T47D (cell line): Measurements from ENCODE around the gene PRSS53.

Experiments
- DNase-seq, 2 experiments: peaks; one replicate each; pipeline versions ENCODE4 v3.0.0 to v3.0.0-alpha.2; 2011 to 2012; ENCODE audit warnings: low read depth in 1 of 2, low spot score in 1 of 2
- JUND ChIP-seq: IDR thresholded peaks from 2 replicates; pipeline ENCODE4 v1.6.1; 2012; ENCODE audit warnings: low read depth
- in situ Hi-C: cut with HindIII; loops from 2 replicates; pipeline ENCODE4 v1.10.0; 2016; ENCODE audit warnings: low sequenced_read_pairs, low pct_unique_long_range_greater_than_20kb

Gene PRSS53

DNA sequence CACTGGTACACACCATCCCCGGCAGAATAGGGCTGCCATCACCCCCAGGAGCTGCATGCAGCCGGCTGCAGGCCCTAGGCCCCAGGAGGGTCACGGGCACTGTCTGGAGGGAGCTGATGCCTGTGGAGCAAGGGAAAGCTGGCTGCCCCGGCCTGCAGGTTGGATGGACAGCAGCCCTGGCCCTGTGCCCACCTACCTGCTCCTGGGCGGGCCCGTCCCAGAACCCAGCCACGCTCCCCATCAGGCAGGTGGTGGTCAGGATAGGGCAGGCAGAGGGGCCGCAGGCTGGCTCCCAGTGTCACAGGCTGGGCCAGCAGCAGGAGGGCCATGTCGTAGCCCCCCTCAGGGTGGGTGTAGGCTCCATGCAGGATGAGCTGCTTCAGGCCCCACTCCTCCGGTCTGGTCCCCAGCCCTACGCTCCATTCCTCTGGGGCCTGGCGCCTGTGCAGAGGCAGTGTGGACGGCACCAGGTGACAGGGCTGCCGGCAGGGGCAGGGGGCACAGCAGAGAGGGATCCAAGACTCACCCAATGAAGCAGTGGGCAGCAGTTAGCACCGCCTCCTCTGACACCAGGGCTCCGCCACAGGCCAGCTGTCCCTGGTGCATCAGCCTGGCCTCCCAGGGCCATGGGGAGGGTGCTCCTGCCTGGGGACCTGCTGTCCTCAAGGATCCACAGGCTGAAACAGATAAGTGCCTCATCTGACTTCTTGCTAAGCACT, 4.0 kb downstream of the PRSS53 start:
- in situ Hi-C loops, result no loop called here
- TF ChIP-seq JUND, result no peak
- no peak for DNase-seq

DNA sequence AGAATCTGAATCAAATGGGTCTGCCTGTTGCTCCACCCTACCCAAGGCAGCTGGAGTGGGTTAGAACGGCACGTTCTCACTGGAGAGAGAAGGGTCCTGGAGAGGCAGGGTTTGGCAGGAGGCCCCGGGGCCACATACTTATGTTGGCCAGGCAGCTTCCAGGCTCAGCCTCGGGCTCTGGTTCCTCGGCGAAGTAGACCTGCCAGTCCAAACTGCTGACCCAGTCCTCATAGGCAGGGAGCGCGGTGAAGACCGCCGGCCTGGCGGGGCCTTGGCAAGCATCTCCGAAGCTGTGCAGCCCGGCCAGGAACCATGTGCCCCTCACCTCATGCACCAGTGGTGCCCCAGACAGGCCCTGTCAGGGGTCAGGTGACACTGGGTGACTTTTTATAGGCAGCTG, 4.8 kb downstream of the PRSS53 start:
- DNase-seq, result no peak
- in situ Hi-C loops, result no loop called here
- TF ChIP-seq JUND, result no peak

DNA sequence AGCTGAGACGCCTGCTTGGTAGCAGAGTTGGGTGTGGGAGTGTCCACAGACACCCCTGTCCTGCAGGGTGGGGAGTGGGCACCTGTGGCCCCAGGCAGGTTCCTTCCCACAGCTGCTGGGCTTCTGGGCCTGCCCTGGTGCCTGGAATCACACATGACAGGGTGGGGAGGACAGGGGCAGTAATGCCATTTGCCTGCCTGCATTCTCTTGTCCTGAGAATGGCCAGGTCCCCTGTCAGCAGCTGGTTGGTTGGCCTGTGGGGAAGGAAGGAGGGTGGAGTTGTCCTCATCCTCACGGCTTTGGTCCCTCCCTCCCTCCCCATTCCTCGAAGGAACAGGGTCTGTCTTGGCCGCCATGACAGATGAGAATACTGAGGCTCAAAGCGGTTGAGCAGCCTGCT, 5.2 kb downstream of the PRSS53 start:
- in situ Hi-C loops, result no loop called here
- no peak for TF ChIP-seq JUND
- DNase-seq, result no peak

DNA sequence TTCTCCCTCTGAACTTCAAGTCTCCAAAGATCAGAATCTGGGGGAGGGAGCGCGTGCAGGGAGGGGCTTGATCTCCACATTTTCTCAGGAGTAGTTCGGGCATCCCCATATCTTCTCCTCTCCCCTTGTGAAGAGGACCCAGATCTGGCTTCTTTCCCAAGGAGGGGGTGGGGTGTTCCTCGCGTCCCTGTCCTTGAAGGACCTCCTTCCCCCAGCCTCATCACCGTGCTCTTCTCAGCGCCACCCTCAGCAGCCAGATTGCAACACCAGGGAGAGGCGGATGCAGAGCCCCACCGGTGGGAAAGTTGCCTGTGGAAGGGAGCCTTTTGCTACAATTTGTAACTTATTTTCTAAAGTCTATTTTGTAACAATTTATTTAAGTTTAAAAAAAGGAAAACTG, 5.7 kb downstream of the PRSS53 start:
- no peak for TF ChIP-seq JUND
- DNase-seq, result no peak
- in situ Hi-C loops, result no loop called here

DNA sequence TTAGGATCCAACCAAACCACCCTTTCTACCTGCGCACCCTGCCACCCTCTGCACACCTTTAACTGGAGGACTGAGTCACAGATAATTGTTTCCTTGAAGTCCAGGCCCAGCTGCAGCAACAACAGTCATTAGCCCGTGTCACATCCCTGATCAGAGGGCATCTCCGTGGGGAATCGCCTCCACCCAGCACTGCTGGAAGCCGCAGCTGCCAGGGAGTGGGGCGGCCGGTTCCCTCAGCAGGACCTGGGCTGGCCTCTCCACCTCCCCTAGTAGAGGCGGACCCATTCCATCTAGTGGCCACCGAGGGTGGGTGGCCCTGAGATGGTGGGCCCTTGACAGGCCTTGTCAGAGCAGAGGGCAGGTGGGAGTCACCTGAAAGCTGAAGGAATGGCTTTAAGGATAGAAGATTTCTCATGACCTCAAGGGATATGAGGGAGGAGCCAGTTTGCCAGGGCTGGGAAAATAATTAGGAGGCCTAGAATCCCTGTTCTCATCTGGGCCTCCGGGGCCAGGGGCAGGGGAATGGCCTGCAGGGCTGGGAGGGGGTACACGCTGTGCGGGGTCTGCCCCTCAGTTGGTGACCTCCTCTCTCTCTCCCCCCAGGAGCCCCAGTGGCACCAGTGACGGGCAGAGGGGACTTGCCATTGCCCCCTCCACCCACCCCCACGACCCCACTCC, 6.2 kb downstream of the PRSS53 start:
- DNase-seq, result no peak
- no peak for TF ChIP-seq JUND
- in situ Hi-C loops, result no loop called here

DNA sequence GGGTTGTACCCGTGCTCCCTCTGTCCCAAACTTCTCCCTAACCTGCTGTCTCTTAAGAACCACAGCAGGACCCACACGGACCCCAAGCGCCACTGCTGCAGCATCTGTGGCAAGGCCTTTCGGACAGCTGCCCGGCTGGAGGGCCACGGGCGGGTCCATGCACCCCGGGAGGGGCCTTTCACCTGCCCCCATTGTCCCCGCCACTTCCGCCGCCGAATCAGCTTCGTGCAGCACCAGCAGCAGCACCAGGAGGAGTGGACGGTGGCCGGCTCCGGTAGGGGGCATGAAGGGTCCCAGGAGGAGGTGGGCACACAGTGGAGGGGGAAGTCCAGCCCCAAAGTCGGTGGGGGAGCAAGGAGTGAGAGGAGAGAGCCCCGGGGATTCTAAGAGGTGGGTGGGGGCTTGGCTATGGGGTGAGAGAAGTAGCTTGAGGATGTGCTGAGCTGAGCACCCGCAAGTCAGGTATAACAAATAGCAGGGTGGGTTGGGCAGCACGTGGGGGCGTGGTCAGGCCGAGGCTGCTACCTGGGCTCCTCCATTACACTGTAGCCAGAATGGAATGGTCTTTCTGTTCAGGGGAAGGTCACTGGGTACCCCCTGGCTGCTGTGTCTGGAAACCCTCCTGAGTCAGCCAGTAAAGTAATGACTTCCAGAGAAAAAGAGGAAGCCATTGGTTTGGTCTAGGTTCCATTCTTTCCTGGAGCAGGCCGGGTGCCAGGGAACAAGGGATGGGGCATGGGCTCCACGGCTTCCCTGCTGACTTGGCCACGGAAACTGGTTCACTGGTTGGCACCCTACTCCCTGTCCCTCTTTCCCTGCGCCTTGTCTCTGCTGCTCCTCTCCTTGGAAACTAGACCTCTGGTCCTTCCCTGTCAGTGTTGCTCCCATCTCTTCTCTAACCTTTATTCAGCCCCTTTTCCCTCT, 7.1 kb downstream of the PRSS53 start:
- in situ Hi-C loops, result no loop called here
- no peak for TF ChIP-seq JUND
- DNase-seq, result no peak

DNA sequence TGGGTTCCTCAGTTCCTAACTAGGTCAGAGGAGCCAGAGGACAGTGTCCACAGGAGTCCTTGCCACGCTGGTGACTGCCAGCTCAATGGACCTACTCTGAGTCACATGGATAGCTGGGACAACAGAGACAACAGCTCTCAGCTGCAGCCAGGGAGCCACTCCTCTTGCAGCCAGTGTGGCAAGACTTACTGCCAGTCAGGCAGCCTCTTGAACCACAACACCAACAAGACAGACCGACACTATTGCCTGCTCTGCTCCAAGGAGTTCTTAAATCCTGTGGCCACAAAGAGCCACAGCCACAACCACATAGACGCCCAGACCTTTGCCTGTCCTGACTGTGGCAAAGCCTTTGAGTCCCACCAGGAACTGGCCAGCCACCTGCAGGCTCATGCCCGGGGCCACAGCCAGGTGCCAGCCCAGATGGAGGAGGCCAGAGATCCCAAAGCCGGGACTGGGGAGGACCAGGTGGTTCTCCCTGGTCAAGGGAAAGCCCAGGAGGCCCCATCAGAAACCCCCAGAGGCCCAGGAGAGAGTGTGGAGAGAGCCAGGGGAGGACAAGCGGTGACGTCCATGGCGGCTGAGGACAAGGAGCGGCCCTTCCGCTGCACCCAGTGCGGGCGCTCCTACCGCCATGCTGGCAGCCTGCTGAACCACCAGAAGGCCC, 7.9 kb downstream of the PRSS53 start:
- TF ChIP-seq JUND, result no peak
- no peak for DNase-seq
- in situ Hi-C loops, result no loop called here

DNA sequence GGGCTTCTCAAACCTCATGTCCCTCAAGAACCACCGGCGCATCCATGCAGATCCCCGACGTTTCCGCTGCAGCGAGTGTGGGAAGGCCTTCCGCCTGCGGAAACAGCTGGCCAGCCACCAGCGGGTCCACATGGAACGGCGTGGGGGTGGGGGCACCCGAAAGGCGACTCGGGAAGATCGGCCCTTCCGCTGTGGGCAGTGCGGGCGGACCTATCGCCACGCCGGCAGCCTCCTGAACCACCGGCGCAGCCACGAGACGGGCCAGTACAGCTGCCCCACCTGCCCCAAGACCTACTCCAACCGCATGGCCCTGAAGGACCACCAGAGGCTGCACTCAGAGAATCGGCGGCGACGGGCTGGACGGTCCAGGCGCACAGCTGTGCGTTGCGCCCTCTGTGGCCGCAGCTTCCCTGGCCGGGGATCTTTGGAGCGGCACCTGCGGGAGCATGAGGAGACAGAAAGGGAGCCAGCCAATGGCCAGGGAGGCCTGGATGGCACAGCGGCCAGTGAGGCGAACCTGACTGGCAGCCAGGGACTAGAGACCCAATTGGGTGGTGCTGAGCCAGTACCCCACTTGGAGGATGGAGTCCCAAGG, 8.6 kb downstream of the PRSS53 start:
- in situ Hi-C loops, result no loop called here
- DNase-seq, result no peak
- TF ChIP-seq JUND, result no peak

DNA sequence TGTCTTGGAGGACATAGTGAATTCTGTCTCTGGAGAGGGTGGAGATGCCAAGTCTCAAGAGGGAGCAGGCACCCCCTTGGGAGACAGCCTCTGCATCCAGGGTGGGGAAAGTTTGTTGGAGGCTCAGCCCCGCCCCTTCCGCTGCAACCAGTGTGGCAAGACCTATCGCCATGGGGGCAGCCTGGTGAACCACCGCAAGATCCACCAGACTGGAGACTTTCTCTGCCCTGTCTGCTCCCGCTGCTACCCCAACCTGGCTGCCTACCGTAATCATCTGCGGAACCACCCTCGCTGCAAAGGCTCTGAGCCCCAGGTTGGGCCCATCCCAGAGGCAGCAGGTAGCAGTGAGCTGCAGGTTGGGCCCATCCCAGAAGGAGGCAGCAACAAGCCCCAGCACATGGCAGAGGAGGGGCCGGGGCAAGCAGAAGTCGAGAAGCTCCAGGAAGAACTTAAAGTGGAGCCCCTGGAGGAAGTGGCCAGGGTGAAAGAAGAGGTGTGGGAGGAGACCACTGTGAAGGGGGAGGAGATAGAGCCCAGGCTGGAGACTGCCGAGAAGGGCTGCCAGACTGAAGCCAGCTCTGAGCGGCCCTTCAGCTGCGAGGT, 9.3 kb downstream of the PRSS53 start:
- TF ChIP-seq JUND, result no peak
- in situ Hi-C loops, result no loop called here
- DNase-seq, result no peak

DNA sequence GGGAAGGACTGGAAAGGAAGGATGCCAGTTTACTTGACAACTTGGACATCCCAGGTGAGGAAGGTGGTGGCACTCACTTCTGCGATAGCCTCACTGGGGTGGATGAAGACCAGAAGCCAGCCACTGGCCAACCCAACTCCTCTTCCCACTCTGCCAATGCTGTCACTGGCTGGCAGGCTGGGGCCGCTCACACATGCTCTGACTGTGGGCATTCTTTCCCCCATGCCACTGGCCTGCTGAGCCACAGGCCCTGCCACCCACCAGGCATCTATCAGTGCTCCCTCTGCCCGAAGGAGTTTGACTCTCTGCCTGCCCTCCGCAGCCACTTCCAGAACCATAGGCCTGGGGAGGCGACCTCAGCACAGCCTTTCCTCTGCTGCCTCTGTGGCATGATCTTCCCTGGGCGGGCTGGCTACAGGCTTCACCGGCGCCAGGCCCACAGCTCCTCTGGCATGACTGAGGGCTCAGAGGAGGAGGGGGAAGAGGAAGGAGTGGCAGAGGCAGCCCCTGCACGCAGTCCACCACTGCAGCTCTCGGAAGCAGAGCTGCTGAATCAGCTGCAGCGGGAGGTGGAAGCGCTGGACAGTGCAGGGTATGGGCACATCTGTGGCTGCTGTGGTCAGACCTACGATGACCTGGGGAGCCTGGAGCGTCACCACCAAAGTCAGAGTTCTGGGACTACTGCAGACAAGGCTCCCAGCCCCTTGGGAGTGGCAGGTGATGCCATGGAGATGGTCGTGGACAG, 10.0 kb downstream of the PRSS53 start:
- TF ChIP-seq JUND, result no peak
- DNase-seq, result no peak
- in situ Hi-C loops, result no loop called here
